Measurements from ENCODE around the gene RTN4IP1. TPM values are rescaled to one million over a fixed set of nuclear protein-coding genes. Genes with fewer than 3 reads are reported as not detected.

RTN4IP1 gene
- total RNA-seq, 6 donors from 2014 or later, result 1.6 to 5.9 (median 4.3) TPM

GRCh38 chr6:106536357-106536756, 92.9 kb downstream of the RTN4IP1 start:
- H3K27me3 ChIP-seq, result no peaks in the 10 kb centered on the region
- no peaks in the 10 kb centered on the region for H3K9me3 ChIP-seq
- 82 to 84% methylated on average over 1 of the region's 1 CpG for WGBS, 2 donors
- H3K27ac ChIP-seq, result no peak overlapping the region
- no peak for ATAC-seq (ENCODE audit: low FRiP score in 2 of 2)
- peaks cover 0 to 16% (median 1%) of the 10 kb centered on the region in 4 donors for H3K4me1 ChIP-seq
- no peak for DNase-seq
- no peak for TF ChIP-seq POLR2A (IDR thresholded peaks at IDR 0.05)
- no peak for TF ChIP-seq EP300 (IDR thresholded peaks at IDR 0.05)
- no peak for TF ChIP-seq POLR2AphosphoS5 (IDR thresholded peaks at IDR 0.05)
- TF ChIP-seq, protein P1, sequence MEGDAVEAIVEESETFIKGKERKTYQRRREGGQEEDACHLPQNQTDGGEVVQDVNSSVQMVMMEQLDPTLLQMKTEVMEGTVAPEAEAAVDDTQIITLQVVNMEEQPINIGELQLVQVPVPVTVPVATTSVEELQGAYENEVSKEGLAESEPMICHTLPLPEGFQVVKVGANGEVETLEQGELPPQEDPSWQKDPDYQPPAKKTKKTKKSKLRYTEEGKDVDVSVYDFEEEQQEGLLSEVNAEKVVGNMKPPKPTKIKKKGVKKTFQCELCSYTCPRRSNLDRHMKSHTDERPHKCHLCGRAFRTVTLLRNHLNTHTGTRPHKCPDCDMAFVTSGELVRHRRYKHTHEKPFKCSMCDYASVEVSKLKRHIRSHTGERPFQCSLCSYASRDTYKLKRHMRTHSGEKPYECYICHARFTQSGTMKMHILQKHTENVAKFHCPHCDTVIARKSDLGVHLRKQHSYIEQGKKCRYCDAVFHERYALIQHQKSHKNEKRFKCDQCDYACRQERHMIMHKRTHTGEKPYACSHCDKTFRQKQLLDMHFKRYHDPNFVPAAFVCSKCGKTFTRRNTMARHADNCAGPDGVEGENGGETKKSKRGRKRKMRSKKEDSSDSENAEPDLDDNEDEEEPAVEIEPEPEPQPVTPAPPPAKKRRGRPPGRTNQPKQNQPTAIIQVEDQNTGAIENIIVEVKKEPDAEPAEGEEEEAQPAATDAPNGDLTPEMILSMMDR (IDR thresholded peaks at IDR 0.05), result no peak
- H3K36me3 ChIP-seq, result peaks cover 0 to 4% (median 0%) of the 10 kb centered on the region in 4 donors
- H3K4me3 ChIP-seq, result no peak overlapping the region

GRCh38 chr6:106535012-106535411, 94.3 kb downstream of the RTN4IP1 start:
- H3K4me1 ChIP-seq, result peaks cover 0 to 16% (median 0%) of the 10 kb centered on the region in 4 donors
- H3K27ac ChIP-seq, result no peak overlapping the region
- H3K27me3 ChIP-seq, result no peaks in the 10 kb centered on the region
- no peak for DNase-seq
- 89 to 96% methylated on average over 2 of the region's 2 CpGs for WGBS, 2 donors
- peaks cover 0 to 8% (median 0%) of the 10 kb centered on the region in 4 donors for H3K36me3 ChIP-seq
- ATAC-seq (ENCODE audit: low FRiP score in 2 of 2), result no peak
- no peak for TF ChIP-seq POLR2A (IDR thresholded peaks at IDR 0.05)
- no peak for TF ChIP-seq POLR2AphosphoS5 (IDR thresholded peaks at IDR 0.05)
- TF ChIP-seq EP300 (IDR thresholded peaks at IDR 0.05), result no peak
- TF ChIP-seq, protein P1 (IDR thresholded peaks at IDR 0.05), result no peak
- no peak overlapping the region for H3K4me3 ChIP-seq
- H3K9me3 ChIP-seq, result no peaks in the 10 kb centered on the region

- DNase-seq (no peak), ATAC-seq (ENCODE audit: low FRiP score in 2 of 2) (no peak)
- Histone ChIP-seq H3K4me1 (peaks cover 0 to 12% (median 0%) of the 10 kb centered on the region in 4 donors), H3K27ac (no peak overlapping the region), H3K4me3 (no peak overlapping the region), H3K36me3 (peaks cover 0 to 12% (median 0%) of the 10 kb centered on the region in 4 donors), H3K9me3 (no peaks in the 10 kb centered on the region), H3K27me3 (no peaks in the 10 kb centered on the region)
- TF ChIP-seq, protein P1 (IDR thresholded peaks at IDR 0.05), result no peak
- TF ChIP-seq POLR2AphosphoS5 (IDR thresholded peaks at IDR 0.05), result no peak
- TF ChIP-seq POLR2A (IDR thresholded peaks at IDR 0.05), result no peak
- no peak for TF ChIP-seq EP300 (IDR thresholded peaks at IDR 0.05)
- 47 to 85% methylated on average over 2 of the region's 2 CpGs for WGBS, 2 donors
Measured at GRCh38 chr6:106534564-106534982, 94.7 kb downstream of the RTN4IP1 start.

- Histone ChIP-seq H3K4me1 (peaks cover 0 to 7% (median 0%) of the 10 kb centered on the region in 4 donors), H3K27ac (no peak overlapping the region), H3K27me3 (no peaks in the 10 kb centered on the region), H3K4me3 (no peak overlapping the region), H3K9me3 (no peaks in the 10 kb centered on the region), H3K36me3 (peaks cover 0 to 17% (median 0%) of the 10 kb centered on the region in 4 donors)
- ATAC-seq (ENCODE audit: low FRiP score in 2 of 2), result no peak
- TF ChIP-seq POLR2A (IDR thresholded peaks at IDR 0.05) (no peak), EP300 (IDR thresholded peaks at IDR 0.05) (no peak)
- TF ChIP-seq, protein P1 (IDR thresholded peaks at IDR 0.05), result no peak
- WGBS, 2 donors, result 23 to 81% methylated on average over 1 of the region's 1 CpG
- DNase-seq, result no peak
Measured at GRCh38 chr6:106534004-106534403, 95.3 kb downstream of the RTN4IP1 start.

DNA sequence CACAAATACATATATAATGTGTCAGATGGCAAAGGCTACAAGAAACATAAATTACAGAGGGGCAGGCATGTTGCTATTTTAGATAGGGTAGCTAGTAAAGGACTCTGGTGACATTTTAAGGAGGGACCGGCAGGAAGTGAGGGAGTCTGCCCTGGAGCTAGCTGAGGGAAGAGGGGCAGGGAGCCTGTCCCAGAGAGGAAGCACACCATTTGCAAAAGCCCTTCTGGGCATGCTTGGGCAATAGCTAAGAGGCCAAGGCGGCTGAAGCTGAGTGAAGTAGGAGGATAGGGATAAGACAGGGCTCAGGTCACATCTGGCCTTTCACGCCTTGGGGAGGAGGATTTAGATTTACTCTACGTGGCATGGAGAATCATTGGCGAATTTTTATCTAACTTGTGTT, 96.2 kb downstream of the RTN4IP1 start:
- no peak overlapping the region for H3K4me3 ChIP-seq
- no peak overlapping the region for H3K27ac ChIP-seq
- no peaks in the 10 kb centered on the region for H3K27me3 ChIP-seq
- DNase-seq, result peak in 1 of 2 donors; percentile 49
- peaks cover 0 to 24% (median 0%) of the 10 kb centered on the region in 4 donors for H3K36me3 ChIP-seq
- no peak for TF ChIP-seq POLR2A (IDR thresholded peaks at IDR 0.05)
- TF ChIP-seq POLR2AphosphoS5 (IDR thresholded peaks at IDR 0.05), result no peak
- no peak for TF ChIP-seq EP300 (IDR thresholded peaks at IDR 0.05)
- TF ChIP-seq, protein P1 (IDR thresholded peaks at IDR 0.05), result no peak
- peaks cover 0 to 7% (median 0%) of the 10 kb centered on the region in 4 donors for H3K4me1 ChIP-seq
- 56 to 59% methylated on average over 5 of the region's 5 CpGs for WGBS, 2 donors
- H3K9me3 ChIP-seq, result no peaks in the 10 kb centered on the region
- ATAC-seq (ENCODE audit: low FRiP score in 2 of 2), result peak in 1 of 2 donors; percentile 60

Measured in upper lobe of left lung (tissue), 6 donors.